Subcutaneous adipose tissue (tissue), 4 donors: ENCODE results near the gene CKS1B. TPM values are rescaled to one million over a fixed set of nuclear protein-coding genes. Genes with fewer than 3 reads are reported as not detected.

ENCODE experiments used
- total RNA-seq, 4 donors: library from RNA; depleted of rRNA; stranded (reverse); fragments of >200 nt; gene quantifications; one replicate each; pipeline ENCODE4 v1.1.0, GENCODE V29; 2016
- TF ChIP-seq, protein P1 (sequence below): fragments of 450-650 bp; IDR thresholded peaks from one replicate; pipeline ENCODE4 v1.5.1; 2016; ENCODE audit warnings: low read depth, mild to moderate bottlenecking, control low read depth, antibody characterized with exemption, moderate library complexity

Gene CKS1B
- total RNA-seq, 4 donors from 2014 or later = 40.3 to 77.4 (median 51.2) TPM

DNA sequence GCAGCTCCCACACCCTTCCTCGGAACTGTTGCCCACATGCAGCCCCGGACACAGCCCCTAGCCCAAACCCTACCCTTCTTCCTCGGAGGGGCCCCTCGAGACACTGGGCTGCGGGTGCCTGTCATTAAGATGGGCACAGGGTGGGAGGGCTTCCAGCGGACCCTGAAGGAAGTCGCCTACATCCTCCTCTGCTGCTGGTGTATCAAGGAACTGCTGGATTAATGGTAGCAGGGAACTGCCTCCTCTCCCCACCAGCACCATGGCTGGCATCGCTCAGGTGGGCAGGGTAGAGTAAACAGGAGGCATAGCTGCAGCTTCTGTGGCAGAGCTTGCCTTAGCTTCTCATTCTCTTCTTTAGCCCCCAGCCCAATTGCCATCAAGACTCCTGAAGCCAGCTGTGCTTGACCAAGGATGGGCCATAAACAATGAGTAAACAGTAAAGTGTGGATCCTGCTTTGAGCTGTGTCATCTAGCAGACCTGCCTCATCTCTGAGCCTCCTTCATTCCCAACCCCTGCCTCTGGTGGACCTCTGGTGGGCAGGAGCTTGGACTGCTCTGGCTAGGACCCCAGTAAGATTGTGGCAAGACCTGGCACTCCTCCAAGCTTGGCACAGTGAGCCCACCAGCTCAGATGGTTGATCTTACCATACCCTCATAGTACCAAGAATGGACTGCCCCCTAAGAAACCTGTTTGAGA, 19.2 kb downstream of the CKS1B start, which contains the start of gene LENEP:
Gene LENEP, plus strand, starts transcription at position 15 of the 697 bp plus-strand sequence. Its CDS starts 22 bp downstream, at position 37.
- TF ChIP-seq, protein P1, sequence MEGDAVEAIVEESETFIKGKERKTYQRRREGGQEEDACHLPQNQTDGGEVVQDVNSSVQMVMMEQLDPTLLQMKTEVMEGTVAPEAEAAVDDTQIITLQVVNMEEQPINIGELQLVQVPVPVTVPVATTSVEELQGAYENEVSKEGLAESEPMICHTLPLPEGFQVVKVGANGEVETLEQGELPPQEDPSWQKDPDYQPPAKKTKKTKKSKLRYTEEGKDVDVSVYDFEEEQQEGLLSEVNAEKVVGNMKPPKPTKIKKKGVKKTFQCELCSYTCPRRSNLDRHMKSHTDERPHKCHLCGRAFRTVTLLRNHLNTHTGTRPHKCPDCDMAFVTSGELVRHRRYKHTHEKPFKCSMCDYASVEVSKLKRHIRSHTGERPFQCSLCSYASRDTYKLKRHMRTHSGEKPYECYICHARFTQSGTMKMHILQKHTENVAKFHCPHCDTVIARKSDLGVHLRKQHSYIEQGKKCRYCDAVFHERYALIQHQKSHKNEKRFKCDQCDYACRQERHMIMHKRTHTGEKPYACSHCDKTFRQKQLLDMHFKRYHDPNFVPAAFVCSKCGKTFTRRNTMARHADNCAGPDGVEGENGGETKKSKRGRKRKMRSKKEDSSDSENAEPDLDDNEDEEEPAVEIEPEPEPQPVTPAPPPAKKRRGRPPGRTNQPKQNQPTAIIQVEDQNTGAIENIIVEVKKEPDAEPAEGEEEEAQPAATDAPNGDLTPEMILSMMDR = no peak

DNA sequence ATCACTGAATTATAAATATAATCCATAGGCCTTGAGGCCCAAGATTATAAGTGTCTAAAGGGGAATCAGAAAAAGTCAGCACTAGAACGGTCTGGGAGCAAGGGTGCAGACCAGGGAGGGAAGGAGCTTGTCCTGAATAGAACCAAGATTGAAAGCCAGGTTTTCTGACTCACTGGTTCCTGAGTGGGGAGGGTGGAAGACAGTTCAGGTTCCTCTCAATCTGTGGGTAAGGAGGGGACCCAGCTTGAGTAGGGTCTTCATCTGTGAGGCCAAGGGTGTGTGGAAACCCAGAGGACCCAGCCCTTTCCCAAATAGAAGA, 19.7 kb downstream of the CKS1B start:
- TF ChIP-seq, protein P1 = no peak

DNA sequence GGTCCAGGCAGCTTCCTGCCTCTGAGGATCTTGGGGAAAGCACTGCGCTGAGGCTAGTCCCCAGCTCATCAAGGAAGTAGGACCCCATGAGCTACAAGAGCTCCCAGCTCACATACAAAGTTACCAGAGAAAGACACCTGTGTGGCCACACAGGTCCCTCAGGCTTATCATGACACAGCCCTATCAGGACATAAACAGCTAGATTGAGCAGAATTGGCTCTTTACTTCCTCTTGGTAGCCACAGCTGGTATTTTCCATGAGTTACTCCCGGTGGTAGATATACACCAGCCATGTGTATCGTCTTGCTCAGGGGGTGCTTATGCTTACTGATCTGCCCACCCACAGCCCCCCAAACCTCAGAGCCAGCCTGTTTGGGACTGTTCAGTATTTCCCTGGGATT, 20.1 kb downstream of the CKS1B start:
- TF ChIP-seq, protein P1 = no peak

DNA sequence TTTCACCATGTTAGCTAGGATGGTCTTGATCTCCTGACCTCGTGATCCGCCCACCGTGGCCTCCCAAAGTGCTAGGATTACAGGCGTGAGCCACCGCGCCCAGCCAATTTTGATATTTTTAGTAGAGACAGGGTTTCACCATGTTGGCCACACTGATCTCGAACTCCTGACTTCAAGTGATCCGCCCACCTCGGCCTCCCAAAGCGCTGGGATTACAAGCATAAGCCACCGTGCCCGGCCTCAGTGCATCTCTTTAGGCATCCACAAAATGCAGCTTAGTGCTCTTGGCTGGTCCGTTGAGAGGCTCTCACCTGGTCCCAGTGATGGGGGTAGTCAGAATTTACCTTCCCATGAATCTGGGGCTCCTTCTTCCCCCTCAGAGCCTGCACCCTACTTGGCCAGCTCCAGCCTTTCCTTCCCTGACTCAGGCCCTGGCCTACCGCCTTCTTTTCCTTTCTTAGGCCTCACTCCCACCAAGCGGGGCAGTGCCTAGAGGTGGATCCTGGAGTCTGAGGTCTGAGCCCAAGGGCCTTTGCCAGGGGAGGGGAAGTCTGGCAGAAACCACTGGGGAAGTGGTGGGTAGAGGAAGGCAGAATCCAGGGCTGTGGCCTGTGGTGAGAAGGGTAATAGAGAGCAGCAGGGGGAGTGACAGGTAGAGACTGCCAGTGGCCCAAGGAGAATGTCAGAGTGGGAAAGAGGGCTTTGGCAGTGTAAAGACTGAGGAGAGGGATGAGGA, 22.7 kb downstream of the CKS1B start:
- TF ChIP-seq, protein P1 = no peak

DNA sequence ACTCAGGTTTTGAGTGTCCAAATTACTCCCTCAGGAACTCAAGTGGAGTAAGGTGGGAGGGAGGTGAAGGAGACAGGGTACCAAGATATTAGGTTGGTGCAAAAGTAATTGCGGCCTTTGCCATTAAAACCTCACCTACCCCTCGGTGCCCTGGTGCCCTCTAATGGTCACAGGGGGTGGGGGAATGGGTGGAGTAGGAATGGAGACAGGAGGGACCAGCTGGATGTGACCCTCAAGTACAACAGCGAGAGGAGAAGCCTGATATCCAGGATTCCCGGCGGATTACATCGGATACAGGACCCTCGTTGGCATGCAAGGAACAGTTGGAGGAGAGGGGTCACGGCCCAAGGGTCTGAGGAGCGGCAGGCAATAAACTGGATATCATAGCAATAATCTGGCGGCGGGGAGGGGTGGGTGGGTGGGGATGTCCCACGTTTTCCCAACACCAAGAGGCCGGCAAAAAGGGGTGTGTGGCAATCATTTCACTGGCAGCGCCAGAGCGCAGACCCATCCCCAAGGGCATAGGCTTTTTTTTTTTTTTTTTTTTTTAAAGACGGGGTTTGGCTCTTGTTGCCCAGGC, 23.8 kb downstream of the CKS1B start:
- TF ChIP-seq, protein P1 = no peak

DNA sequence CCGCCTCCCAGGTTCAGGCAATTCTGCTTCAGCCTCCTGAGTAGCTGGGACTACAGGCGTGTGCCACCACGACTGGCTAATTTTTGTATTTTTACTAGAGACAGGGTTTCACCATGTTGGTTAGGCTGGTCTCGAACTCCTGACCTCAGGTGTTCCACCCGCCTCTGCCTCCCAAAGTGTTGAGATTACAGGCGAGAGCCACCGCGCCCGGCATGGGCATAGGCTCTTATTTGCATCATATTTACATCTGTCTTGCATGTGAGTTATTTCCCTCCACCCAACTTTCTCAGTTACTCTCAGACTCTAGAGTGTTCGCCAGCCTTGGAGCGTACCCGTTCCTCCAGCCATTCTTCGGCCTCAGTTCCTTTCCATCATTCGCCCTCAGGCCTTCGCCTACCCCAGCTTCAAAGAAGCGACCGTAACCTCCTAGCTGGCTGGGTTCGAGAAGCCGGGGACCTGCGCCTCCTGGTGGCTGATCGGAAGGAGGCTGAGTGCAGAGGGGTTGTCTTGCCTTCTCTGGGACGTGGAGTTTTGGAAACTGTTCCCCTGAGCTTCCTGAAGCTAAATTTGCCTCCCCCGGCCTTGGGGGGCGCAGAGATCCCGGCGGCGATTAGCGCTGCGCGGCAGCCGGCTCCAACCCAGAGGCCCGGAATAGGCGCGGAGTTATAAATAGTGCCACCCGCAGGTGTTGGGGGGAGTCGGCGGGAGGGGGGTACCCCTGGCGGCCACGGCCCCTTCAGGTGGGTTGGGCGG, 24.5 kb downstream of the CKS1B start:
- TF ChIP-seq, protein P1 = no peak
